ENCODE results near the gene MAL.

DNA sequence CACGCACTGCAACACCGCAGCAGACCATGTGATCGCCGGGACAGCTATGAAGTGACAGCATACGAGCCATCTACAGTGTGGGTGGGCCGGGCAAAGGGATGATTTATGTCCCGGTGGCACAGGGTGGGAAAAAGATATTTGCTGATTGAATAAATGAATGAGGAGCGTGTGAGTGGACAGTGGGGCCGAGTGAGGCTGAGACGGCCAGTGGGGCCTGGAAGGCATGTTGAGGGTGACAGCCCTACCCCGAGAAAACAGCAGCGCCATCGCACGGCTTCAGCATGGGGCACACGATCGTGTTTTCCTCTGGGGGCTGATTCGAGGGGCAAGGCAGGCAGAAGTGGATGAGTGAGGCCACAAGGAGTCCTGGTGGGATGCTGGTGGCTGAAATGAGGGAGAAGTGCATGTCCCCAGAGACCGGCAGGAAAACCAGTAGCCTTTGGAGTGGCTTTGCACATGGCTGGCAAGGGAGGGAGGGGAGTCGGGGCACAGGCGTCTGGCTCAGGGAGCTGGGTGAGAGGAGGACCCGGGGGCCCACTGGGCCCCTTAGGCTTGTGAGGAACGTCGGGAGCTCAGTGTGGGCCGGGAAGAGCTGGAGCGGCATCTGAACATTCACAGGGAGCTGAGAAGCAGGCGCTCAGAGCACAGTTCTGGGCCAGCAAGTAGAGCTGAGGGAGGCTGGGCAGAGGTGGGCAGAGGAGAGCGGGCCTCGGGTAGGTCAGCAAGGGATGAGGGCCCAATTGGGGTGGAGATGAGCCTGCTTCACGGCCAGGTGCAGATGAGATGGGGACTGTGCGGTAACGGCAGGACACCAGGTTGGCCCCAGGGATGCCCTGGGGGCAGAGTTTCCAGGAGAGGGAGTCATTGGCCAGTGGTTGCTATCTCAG, 32.1 kb upstream of the MAL start:
- TF ChIP-seq ZNF660 (CRISPR knock-in tag; IDR thresholded peaks at IDR 0.05; ENCODE audit: borderline replicate concordance, low read depth), result no peak
- no peak for TF ChIP-seq SNRNP70 (IDR thresholded peaks at IDR 0.05; ENCODE audit: low read depth, low read length)
- TF ChIP-seq, protein P1, sequence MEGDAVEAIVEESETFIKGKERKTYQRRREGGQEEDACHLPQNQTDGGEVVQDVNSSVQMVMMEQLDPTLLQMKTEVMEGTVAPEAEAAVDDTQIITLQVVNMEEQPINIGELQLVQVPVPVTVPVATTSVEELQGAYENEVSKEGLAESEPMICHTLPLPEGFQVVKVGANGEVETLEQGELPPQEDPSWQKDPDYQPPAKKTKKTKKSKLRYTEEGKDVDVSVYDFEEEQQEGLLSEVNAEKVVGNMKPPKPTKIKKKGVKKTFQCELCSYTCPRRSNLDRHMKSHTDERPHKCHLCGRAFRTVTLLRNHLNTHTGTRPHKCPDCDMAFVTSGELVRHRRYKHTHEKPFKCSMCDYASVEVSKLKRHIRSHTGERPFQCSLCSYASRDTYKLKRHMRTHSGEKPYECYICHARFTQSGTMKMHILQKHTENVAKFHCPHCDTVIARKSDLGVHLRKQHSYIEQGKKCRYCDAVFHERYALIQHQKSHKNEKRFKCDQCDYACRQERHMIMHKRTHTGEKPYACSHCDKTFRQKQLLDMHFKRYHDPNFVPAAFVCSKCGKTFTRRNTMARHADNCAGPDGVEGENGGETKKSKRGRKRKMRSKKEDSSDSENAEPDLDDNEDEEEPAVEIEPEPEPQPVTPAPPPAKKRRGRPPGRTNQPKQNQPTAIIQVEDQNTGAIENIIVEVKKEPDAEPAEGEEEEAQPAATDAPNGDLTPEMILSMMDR (CRISPR knock-in tag; IDR thresholded peaks at IDR 0.05), result no peak
- TF ChIP-seq PRMT3 (CRISPR knock-in tag; IDR thresholded peaks at IDR 0.05; ENCODE audit: borderline replicate concordance, low read depth), result no peak

Data from HepG2 (cell line).